Left colon (tissue), 2 donors: ENCODE measurements around the gene ZBTB20. TPM values are rescaled to one million over a fixed set of nuclear protein-coding genes. Genes with fewer than 3 reads are reported as not detected.

Experiments
- ATAC-seq: fragments of 200-7000 bp; cut with Tn5 transposase; one replicate; pipeline ENCODE4 v1.9.1; 2020; ENCODE audit warnings: mild to moderate bottlenecking, moderate library complexity
- DNase-seq, 2 donors: peaks; one replicate each; pipeline ENCODE4 v3.0.0-alpha.2; 2020
- intact Hi-C, 2 donors: fragments of 100-400 bp; cut with DNase I in 1 of 2; cut with micrococcal nuclease in 1 of 2; formaldehyde crosslinking; loops; one replicate each; pipeline versions ENCODE4 v1.11.2 to v1.14.0; 2022; cut with DNase I, micrococcal nuclease
- total RNA-seq, 2 donors: library from RNA; stranded (reverse); fragmentation: NEBNext Ultra II Directional; extraction: Animal tissue kit (Norgen Biotek cat#: 25700); gene quantifications; one replicate each; pipeline ENCODE4 v1.2.1, GENCODE V29; 2021
- donor health status: DM: no; HTN: no; CAD: no.
- donor health status: DM: yes; HTN: yes; CAD: no.

ZBTB20 gene
- total RNA-seq, 2 donors from 2014 or later: 27.1 to 27.3 TPM

DNA sequence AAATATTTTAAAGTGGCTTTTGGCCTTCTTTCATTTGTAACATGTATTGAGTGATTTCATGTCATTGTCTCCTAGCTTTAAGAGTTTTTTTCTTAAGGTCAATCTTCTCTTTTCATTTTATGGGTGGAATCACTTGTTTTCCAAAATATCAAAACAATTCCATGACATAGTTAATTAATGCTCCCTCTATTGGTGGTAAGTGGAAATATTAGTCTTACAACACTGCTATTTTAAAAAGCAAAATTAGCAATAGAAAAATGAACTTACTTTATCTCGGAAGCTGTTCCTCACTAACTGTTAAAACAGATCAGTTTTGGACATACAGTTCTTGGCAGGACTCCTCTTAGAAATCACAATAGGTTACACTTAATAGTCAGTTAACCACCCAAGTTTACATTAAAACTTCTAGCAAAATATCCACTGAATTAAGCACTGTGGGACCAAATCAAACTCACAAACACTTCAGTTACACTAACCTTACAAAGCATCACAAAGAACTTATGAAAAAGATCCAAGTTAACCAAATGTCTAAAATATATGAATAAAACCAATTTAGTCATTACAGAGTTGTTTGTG lies 810.9 kb downstream of the ZBTB20 start:
- intact Hi-C loops: no loop called here
- no peak for ATAC-seq
- DNase-seq: no peak

DNA sequence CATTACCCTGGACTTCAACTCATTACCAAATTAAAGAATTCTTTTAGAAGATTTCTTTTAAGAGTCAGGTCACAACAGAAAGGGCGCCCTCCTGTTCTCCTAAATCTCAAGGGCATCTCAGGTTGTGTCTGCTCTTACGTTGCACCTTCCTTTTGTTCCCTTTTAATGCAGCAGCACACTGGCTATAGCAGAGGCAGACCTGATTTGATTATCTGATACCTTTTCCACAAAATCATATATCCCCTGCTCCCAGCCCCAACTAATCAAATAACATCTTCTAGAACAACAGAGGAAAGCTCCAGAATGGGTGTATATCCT lies 813.2 kb downstream of the ZBTB20 start:
- ATAC-seq (no peak), DNase-seq (no peak)
- intact Hi-C loops: no loop called here

DNA sequence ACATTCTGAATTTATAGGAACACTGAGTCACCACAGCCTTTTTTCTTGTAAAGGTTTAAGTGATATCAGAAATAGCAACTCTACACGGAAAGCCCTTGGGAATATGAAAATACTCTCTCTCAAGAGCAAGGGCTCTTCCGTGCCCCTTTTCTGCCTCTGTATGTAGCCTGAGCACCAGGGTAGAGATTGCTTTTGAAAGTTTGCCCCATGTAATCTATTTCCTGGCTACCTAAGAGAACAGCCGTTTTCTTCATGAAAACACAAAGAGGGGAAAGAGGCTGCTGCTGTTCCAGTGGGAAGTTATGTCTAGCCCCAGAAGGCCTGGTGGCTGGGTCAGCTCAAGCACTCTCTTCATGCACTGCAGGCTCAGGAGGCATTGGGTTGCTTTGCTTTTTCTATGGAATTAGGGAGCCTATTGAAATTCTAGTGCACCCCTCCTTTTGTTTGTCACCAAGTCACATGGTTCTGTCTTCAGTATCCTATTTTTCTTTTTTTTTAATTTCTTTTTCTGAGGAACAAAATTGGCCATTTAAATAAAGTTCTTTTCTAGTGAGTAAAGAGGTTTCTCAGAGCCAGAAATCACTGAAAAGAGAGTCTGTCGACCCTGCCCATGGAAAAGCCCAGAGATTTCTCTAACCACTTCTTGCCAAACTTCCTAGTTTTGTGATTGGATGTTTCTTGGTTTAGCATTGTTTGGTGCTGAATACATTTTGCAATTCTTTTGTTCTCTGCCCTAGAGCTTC lies 813.7 kb downstream of the ZBTB20 start:
- ATAC-seq (no peak), DNase-seq (no peak)
- intact Hi-C loops: no loop called here

DNA sequence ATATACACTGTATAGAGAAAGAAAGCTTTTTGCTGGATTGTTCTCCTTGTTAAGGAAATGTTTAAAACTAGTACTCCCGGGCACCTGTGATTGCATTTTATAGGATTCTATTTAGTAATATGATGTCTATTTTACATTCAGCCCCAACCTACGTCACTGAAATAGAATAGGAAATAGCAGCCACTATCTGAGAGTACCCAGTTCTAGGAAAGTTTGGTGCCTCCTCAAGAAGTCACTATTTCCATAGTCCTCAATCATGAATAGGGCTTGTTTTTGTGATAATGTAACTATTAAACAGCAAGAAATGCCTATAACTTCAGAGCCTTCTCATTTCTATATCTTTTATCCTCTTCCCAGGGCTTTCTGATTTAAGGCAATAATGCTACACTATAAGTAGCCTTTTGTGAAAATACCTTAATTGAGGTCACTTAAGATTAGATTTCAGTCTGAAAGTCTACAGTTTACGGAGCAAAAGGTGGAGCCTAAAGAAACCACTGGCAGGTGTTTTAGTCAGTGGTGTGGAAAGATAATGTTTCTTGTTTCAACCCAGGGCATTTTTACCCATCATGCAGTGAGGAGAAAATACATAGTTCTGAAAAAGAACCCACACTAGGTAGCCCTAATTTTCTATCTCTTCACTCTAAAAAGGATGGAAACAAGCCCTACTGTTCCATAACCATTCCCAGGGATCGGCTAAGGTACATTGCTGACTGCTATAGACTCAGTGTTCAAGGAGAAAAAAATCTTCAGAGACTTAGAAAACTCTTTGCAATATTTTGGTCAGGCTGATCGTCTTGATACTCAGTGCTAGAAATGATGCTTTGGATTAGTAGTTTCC lies 814.5 kb downstream of the ZBTB20 start:
- DNase-seq: no peak
- ATAC-seq: no peak
- intact Hi-C loops: no loop called here

DNA sequence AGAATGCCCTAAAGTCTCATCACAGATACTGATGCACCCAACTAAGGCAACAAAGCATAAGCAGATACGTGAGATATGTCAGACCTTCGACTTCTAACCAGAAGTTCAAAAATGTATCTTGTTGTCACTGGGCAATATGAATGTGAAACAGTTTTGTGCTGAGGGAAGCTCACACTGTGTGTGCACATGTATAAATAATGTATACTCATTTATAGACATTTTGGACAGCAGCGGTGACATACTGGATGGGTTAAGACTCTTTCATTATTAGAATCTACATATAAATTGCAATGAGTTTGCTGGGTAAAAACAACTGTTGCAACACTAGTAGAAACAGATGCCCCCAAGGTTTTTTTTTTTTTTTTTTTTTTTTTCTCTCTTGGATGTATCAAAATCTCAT lies 815.4 kb downstream of the ZBTB20 start:
- DNase-seq (no peak), ATAC-seq (no peak)
- intact Hi-C loops: no loop called here

DNA sequence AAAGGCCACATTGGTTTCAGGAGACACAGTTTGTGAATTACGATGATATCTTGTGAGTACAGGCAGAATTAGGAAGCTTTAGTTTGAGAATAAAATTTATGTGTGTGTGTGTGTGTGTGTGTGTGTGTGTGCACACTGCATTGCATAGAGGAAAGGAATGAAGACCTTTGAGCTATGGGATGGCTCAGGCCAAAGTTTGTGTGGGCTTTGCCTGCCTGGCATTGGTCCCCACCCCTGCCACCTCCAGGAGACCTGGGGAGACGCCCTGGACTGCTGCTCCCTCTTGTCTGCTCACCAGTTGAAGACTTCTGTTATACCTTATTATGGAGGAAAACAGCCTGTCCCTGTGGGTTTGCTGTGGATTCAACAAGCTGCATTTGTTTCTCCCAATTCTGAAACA lies 816.1 kb downstream of the ZBTB20 start:
- peak in 1 of 2 donors; percentile 21 for DNase-seq
- peak; percentile 99 for ATAC-seq
- intact Hi-C loops: no loop called here

DNA sequence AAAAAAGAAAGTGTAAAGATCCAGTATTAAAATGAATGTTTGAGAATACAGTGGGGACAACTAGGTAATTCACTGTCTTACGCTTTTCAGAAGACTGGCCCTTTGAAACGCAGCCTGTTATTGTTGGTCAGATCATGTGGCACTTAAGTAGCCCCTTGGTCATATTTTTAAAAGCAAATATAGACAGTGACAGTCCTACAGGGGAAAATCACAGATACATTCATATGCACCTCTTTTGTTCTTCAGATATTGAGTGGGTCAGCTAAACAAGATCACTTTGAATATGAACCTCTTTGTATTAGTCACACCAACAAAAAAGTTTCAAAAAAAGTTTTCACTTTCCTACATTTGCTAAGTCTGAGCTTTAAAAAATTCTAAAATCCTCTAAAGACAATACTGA lies 817.3 kb downstream of the ZBTB20 start:
- intact Hi-C loops: no loop called here
- ATAC-seq (no peak), DNase-seq (no peak)

DNA sequence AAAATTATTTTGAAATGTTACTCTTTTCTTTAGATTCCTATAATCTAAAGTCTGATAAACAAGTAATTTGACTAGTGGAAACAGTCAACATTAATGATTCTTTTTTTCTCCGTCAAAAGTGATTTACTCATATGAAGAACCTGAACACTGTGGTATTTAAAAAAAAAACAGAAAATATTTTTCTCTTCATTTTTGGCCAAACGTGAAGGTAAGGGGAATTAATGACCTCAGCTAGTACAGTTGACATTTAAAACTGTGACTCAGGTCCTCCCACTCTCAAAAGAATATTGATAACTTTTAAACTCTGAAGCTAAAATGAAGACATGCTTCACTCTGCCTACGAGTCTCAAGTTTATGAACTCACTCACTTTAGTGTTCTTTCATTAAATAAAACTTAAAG lies 818.7 kb downstream of the ZBTB20 start:
- intact Hi-C loops: no loop called here
- no peak for DNase-seq
- ATAC-seq: no peak

DNA sequence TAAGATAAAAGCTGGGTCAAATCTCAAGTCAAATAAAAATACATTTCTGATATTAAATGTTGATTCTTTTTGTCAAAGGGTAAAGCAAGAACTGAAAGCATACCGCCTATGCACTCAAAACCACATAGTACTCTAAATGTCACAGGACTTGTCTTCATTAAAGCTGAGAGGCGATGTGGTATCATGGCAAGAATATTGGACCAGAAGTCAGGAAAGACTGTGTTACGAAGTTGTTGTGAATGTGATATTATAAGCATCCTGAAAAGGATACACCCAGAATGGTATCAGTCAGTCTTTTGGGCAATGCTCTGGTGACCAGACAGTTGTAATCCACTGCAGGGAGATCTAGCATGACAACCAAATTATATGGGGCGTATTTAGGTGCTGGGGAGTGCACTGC lies 819.4 kb downstream of the ZBTB20 start:
- intact Hi-C loops: no loop called here
- DNase-seq (no peak), ATAC-seq (no peak)

DNA sequence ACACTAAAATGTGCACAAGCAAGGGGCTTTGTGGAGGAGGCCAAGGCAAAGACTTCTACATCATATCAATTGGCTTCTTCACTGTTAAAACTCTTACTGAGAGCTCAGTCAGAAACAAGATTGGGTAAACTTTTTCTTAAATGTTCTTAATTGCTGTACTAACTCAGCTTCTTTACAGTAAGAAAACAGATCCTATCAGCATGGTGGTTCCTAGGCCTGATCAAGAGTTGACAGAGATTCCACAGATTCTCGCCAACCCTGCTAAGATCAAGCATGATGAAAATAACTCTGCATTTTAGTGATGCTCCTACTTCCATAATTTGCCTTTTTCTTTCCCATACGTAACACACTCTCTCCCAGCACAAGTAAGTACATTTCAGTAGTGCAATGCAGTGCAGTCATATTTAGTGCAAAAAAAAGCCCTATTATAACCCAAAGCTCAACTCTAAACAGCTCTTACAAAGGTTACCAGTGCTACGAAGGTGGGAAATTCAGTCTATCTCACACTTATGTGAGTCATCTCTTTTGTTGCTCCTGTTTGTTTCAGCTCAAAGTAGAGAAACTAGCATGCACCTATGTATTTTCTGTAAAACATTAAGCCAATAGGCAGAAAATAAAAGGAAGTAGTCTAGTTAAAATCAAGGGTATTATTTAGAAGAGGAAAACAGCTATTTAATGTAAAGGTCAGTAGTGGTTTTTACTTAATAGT lies 823.4 kb downstream of the ZBTB20 start:
- peak; percentile 51 for ATAC-seq
- intact Hi-C loops: no loop called here
- DNase-seq: no peak

DNA sequence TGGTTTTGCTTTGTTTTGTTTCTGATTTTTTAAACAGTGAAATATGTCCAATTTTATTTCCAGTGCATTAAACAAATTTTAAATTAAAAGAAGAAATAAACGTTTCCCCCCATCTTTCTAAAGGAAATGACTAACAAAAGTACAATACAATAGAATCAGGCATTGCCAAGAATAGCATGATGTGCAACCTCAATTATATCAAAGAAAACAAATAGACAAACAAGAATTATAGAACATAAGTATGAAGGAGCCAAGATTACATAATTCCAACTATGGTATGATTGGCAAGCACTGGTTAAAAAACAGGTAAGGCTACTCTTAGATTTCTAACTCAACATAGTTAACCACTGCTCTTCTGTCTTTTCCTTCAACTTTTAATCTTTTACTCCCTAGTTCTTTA lies 826.8 kb downstream of the ZBTB20 start:
- no peak for DNase-seq
- no peak for ATAC-seq
- intact Hi-C loops: no loop called here

DNA sequence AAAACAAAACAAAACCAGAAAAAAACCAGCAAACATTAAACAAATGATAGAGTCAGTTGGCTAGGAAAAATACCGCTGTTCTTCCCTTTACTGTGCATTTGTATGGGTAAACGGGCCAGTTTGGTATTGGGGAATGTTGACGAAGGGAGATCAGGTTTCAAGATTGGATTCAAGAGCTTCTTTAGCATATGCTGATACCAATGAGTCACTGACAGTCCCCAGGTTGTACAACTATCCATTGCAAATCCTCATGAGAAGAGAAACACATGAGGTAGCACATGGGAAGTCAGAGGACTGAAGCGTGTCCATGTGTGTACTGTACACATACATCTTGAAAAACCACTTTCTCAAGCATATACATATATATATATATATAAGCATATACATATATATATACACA lies 827.6 kb downstream of the ZBTB20 start:
- ATAC-seq (no peak), DNase-seq (no peak)
- intact Hi-C loops: no loop called here

DNA sequence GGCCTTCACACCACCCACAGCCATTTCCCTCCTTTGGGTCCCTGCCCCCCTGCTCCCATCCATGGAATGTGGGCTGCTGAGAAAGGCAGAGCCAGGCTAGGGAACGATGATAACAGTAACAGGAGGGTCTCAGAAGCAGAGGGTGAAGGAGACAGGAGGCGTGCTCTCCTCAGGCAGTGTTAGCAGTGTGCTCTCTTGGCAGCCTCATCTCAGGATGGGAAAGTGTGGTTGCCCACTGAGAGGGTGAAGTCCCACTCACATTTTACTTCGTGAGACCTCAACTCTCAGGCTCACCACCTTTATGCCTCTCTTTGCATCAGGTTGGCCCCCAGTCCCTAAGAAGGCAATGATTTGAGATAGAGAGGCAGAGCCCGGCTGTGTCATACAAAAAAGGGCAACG lies 828.8 kb downstream of the ZBTB20 start:
- DNase-seq (no peak), ATAC-seq (no peak)
- intact Hi-C loops: no loop called here

DNA sequence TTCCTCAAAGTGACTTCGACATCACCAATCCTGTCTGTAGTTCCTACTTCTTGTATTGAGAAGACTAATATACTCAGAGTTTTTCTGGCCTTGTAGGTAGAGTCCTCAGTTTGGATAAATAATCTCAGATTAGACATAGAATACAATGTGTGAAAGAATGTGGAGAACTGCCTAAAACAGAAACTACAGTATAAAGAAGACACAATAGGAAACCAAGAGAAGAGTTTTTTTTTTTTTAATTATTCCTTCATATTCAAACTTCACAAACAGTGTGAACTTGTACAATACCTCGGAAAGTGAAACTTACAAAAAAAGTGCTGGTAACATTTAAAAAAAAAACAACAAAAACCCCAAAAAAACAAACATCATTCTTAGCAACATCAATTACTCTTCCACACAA lies 832.8 kb downstream of the ZBTB20 start:
- intact Hi-C loops: no loop called here
- ATAC-seq: no peak

DNA sequence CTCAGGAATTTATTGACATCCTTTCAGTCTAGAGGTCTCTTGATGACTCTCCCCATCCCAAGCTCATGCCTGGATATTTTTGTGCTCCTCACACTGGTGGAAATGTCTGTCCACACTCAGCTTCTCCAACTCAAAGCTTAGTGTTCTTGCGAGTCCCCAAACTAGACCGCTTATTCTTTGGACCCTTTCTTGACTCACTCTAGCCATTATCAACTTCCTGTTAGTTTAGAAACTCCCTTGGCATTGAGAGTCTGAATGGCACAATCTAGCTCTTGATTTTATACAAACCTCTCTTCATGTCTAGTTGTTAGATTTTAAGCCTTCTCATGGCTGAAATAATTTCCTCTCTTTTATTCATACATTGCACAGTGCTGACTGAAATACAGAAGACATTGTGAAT lies 833.7 kb downstream of the ZBTB20 start:
- no peak for ATAC-seq
- no peak for DNase-seq
- intact Hi-C loops: no loop called here

More for the DNA sequence above, 832.8 kb downstream of the ZBTB20 start:
- DNase-seq: no peak

DNA sequence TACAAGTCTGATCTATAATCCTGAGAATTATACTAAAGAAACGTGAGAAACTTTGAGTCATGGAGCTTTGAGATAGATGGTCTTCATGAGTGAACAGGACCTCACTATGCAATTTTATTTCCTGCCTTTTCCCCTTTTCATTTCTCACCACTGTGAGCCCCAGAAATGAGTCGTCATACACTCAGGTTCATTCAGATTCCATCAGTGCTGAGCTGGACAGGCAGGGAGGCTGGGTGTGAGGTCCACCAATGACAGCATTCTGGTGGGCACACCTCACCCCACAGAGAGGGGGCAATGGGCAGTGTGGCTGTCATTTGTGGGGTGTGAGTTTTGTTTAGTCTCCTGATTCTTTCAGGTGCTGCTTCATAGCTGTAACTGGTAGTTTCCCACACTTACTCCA lies 836.4 kb downstream of the ZBTB20 start:
- ATAC-seq (no peak), DNase-seq (no peak)
- intact Hi-C loops: no loop called here

DNA sequence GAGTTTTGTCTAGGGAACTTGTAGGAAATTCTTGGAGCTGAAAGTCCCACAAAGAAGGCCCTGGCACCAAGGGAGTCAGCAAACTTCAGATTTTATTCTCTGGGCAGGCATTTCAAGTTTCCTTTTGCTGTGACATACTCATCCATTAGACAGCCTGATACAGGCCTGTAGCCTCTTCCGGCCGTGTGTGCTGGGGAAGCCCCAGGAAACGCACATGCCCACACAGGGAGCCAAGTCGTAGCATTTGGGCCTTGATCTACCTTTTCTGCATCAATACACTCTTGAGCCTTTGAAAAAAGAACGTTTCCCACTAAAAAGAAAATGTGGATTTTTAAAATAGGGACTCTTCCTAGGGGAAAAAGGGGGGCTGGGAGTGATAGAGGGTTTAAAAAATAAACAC lies 838.3 kb downstream of the ZBTB20 start:
- peak in 1 of 2 donors; percentile 13 for DNase-seq
- intact Hi-C loops: no loop called here
- no peak for ATAC-seq

DNA sequence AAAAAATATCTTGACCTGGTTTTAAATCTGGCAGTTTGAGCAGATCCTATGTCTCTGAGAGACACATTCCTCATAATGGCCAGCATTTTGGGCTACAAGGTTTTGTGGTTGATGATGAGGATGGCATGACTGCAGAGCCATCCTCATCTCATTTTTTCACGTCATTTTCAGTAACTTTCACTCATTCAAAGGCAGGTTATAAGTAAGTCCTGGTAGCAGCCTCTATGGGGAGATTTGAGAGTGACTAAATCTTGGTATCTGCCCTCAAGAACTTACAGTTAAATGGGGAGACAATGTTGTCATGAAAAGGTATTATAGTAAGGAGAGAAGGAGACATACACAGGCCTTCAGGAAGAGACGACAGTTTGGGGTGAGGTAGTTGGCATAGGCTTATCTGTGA lies 838.7 kb downstream of the ZBTB20 start:
- no peak for DNase-seq
- no peak for ATAC-seq
- intact Hi-C loops: no loop called here

DNA sequence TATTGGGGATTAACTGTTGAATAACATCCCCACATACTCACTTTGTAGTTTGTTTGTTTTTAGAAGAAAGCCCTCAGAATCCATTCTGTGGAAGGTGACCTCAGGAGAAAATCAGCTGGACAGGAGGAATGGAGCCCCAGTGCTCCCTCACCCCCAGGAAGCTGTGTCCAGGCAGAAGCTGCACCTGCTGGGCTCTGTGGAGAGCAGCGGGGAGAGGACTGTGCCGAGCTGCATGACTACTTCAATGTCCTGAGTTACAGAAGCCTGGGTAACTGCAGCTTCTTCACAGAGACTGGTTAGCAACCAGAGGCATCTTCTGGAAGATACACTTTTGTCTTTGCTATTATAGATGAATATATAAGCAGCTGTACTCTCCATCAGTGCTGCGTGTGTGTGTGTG lies 839.3 kb downstream of the ZBTB20 start:
- DNase-seq (no peak), ATAC-seq (no peak)
- intact Hi-C loops: no loop called here
